CD4-positive, alpha-beta T cell (primary cell): Measurements from ENCODE around the gene PLD2. TPM values are rescaled to one million over a fixed set of nuclear protein-coding genes. Genes with fewer than 3 reads are reported as not detected.
A peak's percentile ranks its signal among the peaks of the same experiment; 100 is the strongest.

ENCODE experiments used
- ATAC-seq: fragments of 200-7000 bp; cut with Tn5 transposase; one replicate; pipeline ENCODE4 v1.10.0; 2022; ENCODE audit warnings: mild to moderate bottlenecking; ENCODE audit not compliant: poor library complexity
- CTCF ChIA-PET: fragments of 350-600 bp; sonication (Branson Sonifier 250); formaldehyde crosslinking; loops from one replicate; lab custom pipeline; 2021; ENCODE audit warnings: antibody characterized with exemption, inconsistent platforms; lab: Charles Lee
- POLR2A ChIA-PET: fragments of 350-600 bp; sonication (Branson Sonifier 250); formaldehyde crosslinking; loops from one replicate; lab custom pipeline; 2021; ENCODE audit warnings: antibody characterized with exemption, inconsistent platforms; lab: Charles Lee
- DNase-seq, 14 experiments: peaks; one replicate each; pipeline ENCODE4 v3.0.0-alpha.2; 2013 to 2020; ENCODE audit warnings: mixed read lengths in 2 of 14
- H3K27ac ChIP-seq, 2 donors: one replicate each; pipeline versions ENCODE4 v1.5.1 to v1.7.0; 2013; ENCODE audit warnings: low read length in 2 of 2, low read depth in 1 of 2, mild to moderate bottlenecking in 1 of 2
- H3K27me3 ChIP-seq, 2 experiments: 1 replicate in 1 of 2; 2 replicates in 1 of 2; pipeline versions ENCODE4 v1.6.1 to v1.7.0; 2013; ENCODE audit warnings: low read length in 2 of 2, control low read depth in 1 of 2, mild to moderate bottlenecking in 1 of 2, moderate library complexity in 1 of 2; ENCODE audit not compliant: insufficient read depth in 2 of 2, control insufficient read depth in 1 of 2
- H3K36me3 ChIP-seq: one replicate; pipeline ENCODE4 v1.6.1; 2013; ENCODE audit warnings: low read length, control low read depth; ENCODE audit not compliant: insufficient read depth
- H3K4me1 ChIP-seq: one replicate; pipeline ENCODE4 v1.6.1; 2013; ENCODE audit warnings: low read length, control low read depth; ENCODE audit not compliant: insufficient read depth
- H3K4me3 ChIP-seq: one replicate; pipeline ENCODE4 v1.5.1; 2013; ENCODE audit warnings: mild to moderate bottlenecking, low read length, moderate library complexity
- H3K9me3 ChIP-seq, 2 experiments: 1 replicate in 1 of 2; 2 replicates in 1 of 2; pipeline versions ENCODE4 v1.6.1 to v1.7.0; 2013; ENCODE audit warnings: low read length in 2 of 2, mild to moderate bottlenecking in 2 of 2, control low read depth in 1 of 2, moderate library complexity in 1 of 2; ENCODE audit not compliant: control insufficient read depth in 1 of 2, insufficient read depth in 1 of 2
- H3K27ac Mint-ChIP-seq: one replicate; pipeline ENCODE4 v1.8.0; 2020; ENCODE audit warnings: mixed read lengths
- H3K27me3 Mint-ChIP-seq: one replicate; pipeline ENCODE4 v1.8.0; 2021; ENCODE audit warnings: mixed read lengths
- H3K36me3 Mint-ChIP-seq: one replicate; pipeline ENCODE4 v1.8.0; 2021; ENCODE audit warnings: low read depth, mixed read lengths
- H3K4me1 Mint-ChIP-seq: one replicate; pipeline ENCODE4 v1.8.0; 2021; ENCODE audit warnings: low read depth, mixed read lengths
- H3K4me3 Mint-ChIP-seq: one replicate; pipeline ENCODE4 v1.8.0; 2020; ENCODE audit warnings: mild to moderate bottlenecking, mixed read lengths
- H3K9me3 Mint-ChIP-seq: one replicate; pipeline ENCODE4 v1.8.0; 2020; ENCODE audit warnings: mixed read lengths
- CTCF ChIP-seq: fragments of 200-600 bp; IDR thresholded peaks from one replicate; pipeline ENCODE4 v1.8.0; 2022; ENCODE audit warnings: antibody characterized with exemption, mild to moderate bottlenecking
- intact Hi-C, 2 experiments: fragments of 100-400 bp; cut with DNase I in 1 of 2; cut with micrococcal nuclease in 1 of 2; formaldehyde crosslinking; loops; one replicate each; pipeline versions ENCODE4 v1.15.1 to v1.9.0; 2023 to 2025; cut with DNase I, micrococcal nuclease
- total RNA-seq, 174 experiments: library from RNA in 2 of 174; stranded (reverse) in 2 of 174; gene quantifications; one replicate each; pipeline ENCODE4 v1.2.3 and lab custom pipeline; 2021 to 2026

The PLD2 gene
- total RNA-seq, 2 experiments from 2014 or later, result 10.2 to 10.7 TPM

GRCh38 chr17:4833178-4833940 is 26.4 kb downstream of the PLD2 start, which contains the start of gene MINK1:
TSS of gene MINK1 (plus strand) at chr17:4833340. CDS start at chr17:4833584, 244 bp downstream.
- Mint-ChIP-seq H3K36me3 (peaks cover 15% of the 10 kb centered on the region), H3K27ac (peak within 1 kb of the TSS; percentile 80), H3K4me3 (peak within 1 kb of the TSS; percentile 94), H3K9me3 (no peaks in the 10 kb centered on the region), H3K4me1 (peaks cover 48% of the 10 kb centered on the region), H3K27me3 (no peaks in the 10 kb centered on the region)
- H3K4me1 ChIP-seq, result peaks cover 32% of the 10 kb centered on the region
- H3K4me3 ChIP-seq, result peak within 1 kb of the TSS; percentile 85
- peaks cover 10% of the 10 kb centered on the region for H3K36me3 ChIP-seq
- DNase-seq (peak; percentile 76 to 98 (median 88)), ATAC-seq (peak; percentile 87)
- H3K9me3 ChIP-seq, result no peaks in the 10 kb centered on the region
- peak within 1 kb of the TSS; percentile 63 to 74 for H3K27ac ChIP-seq
- no peaks in the 10 kb centered on the region for H3K27me3 ChIP-seq
- intact Hi-C loops, result loop anchor here in 1 of 2 experiments (5.0 kb wide), 1 partner anchor 36 kb away; the partner anchor contains the start of gene PSMB6
- TF ChIP-seq CTCF, result no peak
- CTCF ChIA-PET, result interaction anchor here (1.2 to 4.1 kb wide), 2 partner anchors 43 to 101 kb away, joined by 3 to 13 read pairs; no protein-coding TSS in a partner anchor
- POLR2A ChIA-PET, result interaction anchor here (0.6 to 3.8 kb wide), 9 partner anchors 14 to 216 kb away, joined by 3 to 14 read pairs (median 4); partner anchors contain the start of genes ARRB2, PLD2, PSMB6 and RNF167

GRCh38 chr17:4833941-4834680 is 27.2 kb downstream of the PLD2 start:
- POLR2A ChIA-PET, result interaction anchor here (0.6 to 3.8 kb wide), 6 partner anchors 13 to 215 kb away, joined by 3 to 14 read pairs (median 6); partner anchors contain the start of genes ARRB2 and PSMB6
- H3K27ac Mint-ChIP-seq, result peak overlapping the region; percentile 80
- H3K4me3 Mint-ChIP-seq, result peak overlapping the region; percentile 88
- DNase-seq, result peak in 4 of 14 experiments; percentile 28 to 36 (median 32)
- TF ChIP-seq CTCF, result no peak
- Histone ChIP-seq H3K9me3 (no peaks in the 10 kb centered on the region), H3K36me3 (peaks cover 10% of the 10 kb centered on the region), H3K4me1 (peaks cover 32% of the 10 kb centered on the region), H3K27me3 (no peaks in the 10 kb centered on the region), H3K27ac (peak overlapping the region; percentile 63 to 74), H3K4me3 (peak overlapping the region; percentile 85)
- no peaks in the 10 kb centered on the region for H3K27me3 Mint-ChIP-seq
- H3K9me3 Mint-ChIP-seq, result no peaks in the 10 kb centered on the region
- CTCF ChIA-PET, result interaction anchor here (4.1 kb wide), 1 partner anchor 44 kb away, joined by 13 read pairs; no protein-coding TSS in a partner anchor
- peaks cover 52% of the 10 kb centered on the region for H3K4me1 Mint-ChIP-seq
- peaks cover 19% of the 10 kb centered on the region for H3K36me3 Mint-ChIP-seq
- no peak for ATAC-seq
- intact Hi-C loops, result loop anchor here (2.0 to 5.0 kb wide), 2 partner anchors 37 kb away; partner anchors contain the start of gene PSMB6 (in 2 of the 2)

- Mint-ChIP-seq H3K4me1 (peaks cover 57% of the 10 kb centered on the region), H3K4me3 (peak overlapping the region; percentile 88), H3K27ac (peak overlapping the region; percentile 80), H3K9me3 (no peaks in the 10 kb centered on the region), H3K36me3 (peaks cover 23% of the 10 kb centered on the region), H3K27me3 (no peaks in the 10 kb centered on the region)
- Histone ChIP-seq H3K27me3 (no peaks in the 10 kb centered on the region), H3K4me1 (peaks cover 38% of the 10 kb centered on the region), H3K9me3 (no peaks in the 10 kb centered on the region), H3K36me3 (peaks cover 10% of the 10 kb centered on the region), H3K4me3 (peak overlapping the region; percentile 85), H3K27ac (peak overlapping the region; percentile 42 to 63)
- intact Hi-C loops, result loop anchor here (2.0 to 5.0 kb wide), 3 partner anchors 37 to 48 kb away; partner anchors contain the start of gene PSMB6 (in 2 of the 2)
- ChIA-PET CTCF (interaction anchor here (4.1 kb wide), 1 partner anchor 45 kb away, joined by 13 read pairs; no protein-coding TSS in a partner anchor), POLR2A (interaction anchor here (1.4 to 3.8 kb wide), 4 partner anchors 12 to 124 kb away, joined by 4 to 14 read pairs (median 10); partner anchors contain the start of genes ARRB2 and PSMB6)
- DNase-seq (no peak), ATAC-seq (no peak)
- TF ChIP-seq CTCF, result no peak
Observed at GRCh38 chr17:4834681-4835020, 27.7 kb downstream of the PLD2 start.
